GM12873 (cell line): ENCODE data around the gene TGFB1.

Experiments used
- CTCF ChIP-seq: IDR thresholded peaks from 2 replicates; pipeline ENCODE4 v1.5.1; 2012; ENCODE audit warnings: low read depth, mild to moderate bottlenecking, moderate library complexity, low read length, control low read depth; ENCODE audit not compliant: insufficient read depth; ENCODE audit errors: missing control alignments

TGFB1 gene

GRCh38 chr19:41353466-41354342, at the start of gene TGFB1:
Gene TGFB1 (minus strand): TSS chr19:41353922. CDS start chr19:41353044, 878 bp downstream.
- peak; percentile 88 for TF ChIP-seq CTCF

- TF ChIP-seq CTCF = no peak
Measured at GRCh38 chr19:41402010-41402409, 48.3 kb upstream of the TGFB1 start.

GRCh38 chr19:41401483-41401882, 47.8 kb upstream of the TGFB1 start:
- no peak for TF ChIP-seq CTCF

GRCh38 chr19:41399525-41399924, 45.8 kb upstream of the TGFB1 start:
- no peak for TF ChIP-seq CTCF

- no peak for TF ChIP-seq CTCF
Measured at GRCh38 chr19:41399091-41399490, 45.4 kb upstream of the TGFB1 start.

GRCh38 chr19:41398598-41398997, 44.9 kb upstream of the TGFB1 start:
- TF ChIP-seq CTCF = no peak

GRCh38 chr19:41398050-41398418, 44.3 kb upstream of the TGFB1 start:
- no peak for TF ChIP-seq CTCF
